Stimulated activated CD8-positive, alpha-beta memory T cell treated with anti-CD3 and anti-CD28 coated beads, Interleukin-2, amount 100 ng/mL, for 1 hour (primary cell): ENCODE measurements around the gene DIP2C.
"Not testable (repeated sequence)": the region's sequence is repeated elsewhere in the genome, so short reads cannot be mapped to it uniquely, and the experiment has no call there.

Experiments
- DNase-seq, 2 donors: peaks; one replicate each; pipeline ENCODE4 v3.0.0-alpha.2; 2020; ENCODE audit warnings: low read depth in 2 of 2

DIP2C gene

DNA sequence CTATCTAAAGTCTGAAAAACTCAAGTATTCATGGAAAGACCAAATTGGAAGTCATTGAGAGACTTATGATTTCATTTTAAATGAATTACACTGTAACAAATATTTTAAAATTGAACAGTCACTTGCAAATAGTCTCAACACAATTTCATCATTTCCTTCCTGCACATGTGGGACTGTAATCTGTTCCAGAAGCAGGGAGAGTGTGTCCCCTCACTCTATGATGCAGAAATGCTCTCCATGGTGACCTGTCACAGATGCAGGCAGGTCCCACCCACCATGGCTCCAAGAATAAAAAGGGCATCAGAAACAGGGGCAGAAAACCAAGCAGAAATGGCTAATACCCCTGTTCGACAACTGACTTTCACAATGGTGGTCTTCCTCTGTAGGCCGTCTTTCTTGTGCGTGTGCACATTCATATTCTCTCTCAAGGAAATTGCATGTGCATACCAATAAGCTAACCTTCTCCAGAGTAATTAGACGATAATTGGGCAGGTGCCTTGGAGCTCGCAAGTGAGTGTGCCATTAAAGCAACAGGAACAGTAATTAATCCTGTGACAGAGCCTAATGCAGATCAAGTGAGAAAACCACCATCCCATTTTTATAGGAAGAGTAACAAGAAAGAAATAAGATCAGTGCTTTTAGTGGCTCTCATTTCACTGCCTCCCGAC lies 383.3 kb downstream of the DIP2C start:
- DNase-seq, result no peak

DNA sequence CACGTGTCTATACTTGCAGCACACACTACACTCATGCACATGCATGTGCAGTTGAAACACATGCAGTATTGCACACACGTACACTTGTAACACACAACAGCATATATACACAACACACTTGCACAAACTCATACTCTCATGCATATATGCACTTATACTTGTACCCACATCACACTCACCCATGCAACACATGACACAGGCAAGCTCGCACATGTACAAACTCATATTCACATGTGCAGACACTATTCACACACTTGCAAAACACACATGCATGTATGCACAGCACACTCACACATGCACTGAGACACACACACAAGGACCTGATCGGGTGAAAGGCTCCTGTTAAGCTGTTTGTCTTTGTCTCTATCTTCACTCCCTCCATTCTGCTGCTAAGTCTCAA lies 384.4 kb downstream of the DIP2C start:
- no peak for DNase-seq

DNA sequence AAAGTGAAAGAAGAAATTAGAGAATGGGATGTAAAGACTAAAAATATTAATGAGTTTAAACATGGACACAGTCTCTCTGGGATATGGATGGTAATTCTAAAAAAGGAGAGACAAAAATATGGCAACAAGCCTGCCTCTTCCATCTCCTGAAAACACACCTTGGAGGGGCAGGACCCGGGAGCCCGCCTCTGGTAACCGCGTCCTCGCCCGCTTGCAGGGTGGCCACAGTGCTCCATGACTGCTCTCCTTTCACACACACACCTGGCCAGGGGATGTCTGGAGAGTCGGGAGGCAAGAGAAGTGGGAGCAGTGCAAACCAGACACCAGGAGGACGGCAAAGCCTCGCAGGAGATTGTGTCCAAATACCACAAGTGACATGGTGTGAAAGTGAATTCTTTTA lies 387.9 kb downstream of the DIP2C start:
- DNase-seq, result no peak

DNA sequence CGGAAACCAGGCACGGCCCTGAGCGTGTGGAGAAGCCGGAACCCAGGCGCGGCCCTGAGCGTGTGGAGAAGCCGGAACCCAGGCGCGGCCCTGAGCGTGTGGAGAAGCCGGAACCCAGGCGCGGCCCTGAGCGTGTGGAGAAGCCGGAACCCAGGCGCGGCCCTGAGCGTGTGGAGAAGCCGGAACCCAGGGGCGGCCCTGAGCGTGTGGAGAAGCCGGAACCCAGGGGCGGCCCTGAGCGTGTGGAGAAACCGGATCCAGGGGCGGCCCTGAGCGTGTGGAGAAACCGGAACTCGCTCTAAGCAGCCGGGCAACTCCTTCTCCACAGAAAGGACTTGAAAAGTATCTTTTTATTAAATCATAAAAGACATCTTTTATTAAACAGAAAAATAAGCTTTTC lies 388.9 kb downstream of the DIP2C start:
- DNase-seq, result not testable (repeated sequence)

DNA sequence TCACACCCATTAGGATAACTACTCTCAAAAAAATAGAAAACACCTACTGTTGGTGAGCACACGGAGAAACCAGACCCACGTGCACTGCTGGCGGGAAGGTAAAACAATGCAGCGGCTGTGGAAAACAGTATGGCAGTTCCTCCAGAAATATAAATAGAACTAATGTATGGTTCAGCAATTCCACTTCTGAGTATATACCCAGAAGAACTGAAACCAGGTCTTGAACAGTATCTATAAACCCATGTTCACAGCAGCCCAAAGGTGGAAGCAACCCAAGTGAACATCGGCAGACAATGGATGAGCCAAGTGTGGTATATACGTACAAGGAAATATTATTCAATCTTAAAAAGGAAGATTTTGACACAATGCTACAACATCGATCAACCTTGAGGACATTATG lies 389.5 kb downstream of the DIP2C start:
- no peak for DNase-seq

DNA sequence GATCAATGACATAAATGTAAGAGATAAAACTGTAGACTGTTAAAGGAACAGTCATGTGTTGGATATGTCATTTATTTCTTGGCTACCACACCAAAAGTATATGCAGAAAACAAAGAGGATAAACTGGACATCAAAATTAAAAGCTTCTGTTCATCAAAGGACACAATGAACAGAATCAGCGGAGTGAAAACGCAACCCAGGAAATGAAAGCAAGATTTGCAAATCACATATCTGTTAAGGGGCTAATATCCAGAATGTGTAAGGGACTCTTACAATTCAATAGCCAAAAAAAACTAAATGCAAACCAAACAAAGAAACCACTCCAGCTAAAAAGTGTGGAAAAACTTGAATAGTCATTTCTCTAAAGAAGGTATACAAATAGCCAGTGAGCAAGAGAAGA lies 390.0 kb downstream of the DIP2C start:
- DNase-seq, result no peak

DNA sequence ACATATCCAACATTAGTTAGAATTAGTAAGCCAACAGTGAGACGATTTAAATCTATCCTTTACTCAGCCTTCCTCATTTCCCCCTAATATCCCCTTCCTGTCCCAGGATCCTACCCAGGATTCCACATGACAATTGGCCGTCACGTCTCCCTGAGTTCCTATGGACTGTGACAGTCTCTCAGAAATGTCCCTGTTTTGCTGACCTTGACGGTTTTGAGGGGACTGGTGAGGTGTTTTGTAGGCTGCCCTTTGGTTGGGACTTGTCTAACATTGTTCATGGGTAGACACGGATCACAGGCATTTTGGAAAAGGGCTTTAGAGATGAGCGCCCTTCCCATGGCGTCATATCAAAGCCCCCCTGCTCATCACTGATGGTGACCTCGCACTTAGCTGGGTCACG lies 391.4 kb downstream of the DIP2C start:
- no peak for DNase-seq

DNA sequence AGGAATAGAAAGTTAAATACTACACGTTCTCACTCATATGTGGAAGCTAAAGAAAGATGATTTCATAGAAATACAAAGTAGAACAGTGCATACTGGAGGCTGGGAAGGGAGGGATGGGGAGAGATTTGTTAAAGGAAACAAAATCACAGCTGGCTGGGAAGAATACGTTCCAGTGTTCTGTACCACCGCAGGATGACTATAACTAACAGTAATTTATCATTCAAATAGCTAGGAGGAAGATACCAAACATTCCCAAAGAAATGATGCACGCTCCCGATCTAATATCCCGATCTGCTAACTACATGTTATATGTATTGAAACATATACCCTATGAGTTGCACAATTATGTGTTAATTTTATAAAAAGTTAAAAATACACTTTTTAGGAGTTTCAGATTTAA lies 391.9 kb downstream of the DIP2C start:
- no peak for DNase-seq

DNA sequence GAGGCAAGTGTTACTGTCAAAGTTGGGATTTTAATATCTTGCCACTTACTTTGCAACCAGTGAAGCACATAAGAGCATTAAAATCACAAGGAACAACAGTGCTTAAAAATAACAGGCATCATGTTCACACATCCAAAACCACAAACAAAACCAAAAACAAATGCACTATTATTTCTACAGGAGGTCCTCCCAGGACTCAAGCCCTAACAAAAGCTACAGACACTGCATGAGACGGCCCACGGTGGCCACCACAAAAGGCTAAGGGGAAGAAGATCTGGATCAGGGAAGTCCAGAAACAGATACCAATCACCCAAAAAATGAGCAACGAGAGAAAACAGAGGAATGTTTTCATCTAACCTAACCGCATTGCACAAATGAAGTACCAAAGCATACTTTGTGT lies 395.8 kb downstream of the DIP2C start:
- no peak for DNase-seq

DNA sequence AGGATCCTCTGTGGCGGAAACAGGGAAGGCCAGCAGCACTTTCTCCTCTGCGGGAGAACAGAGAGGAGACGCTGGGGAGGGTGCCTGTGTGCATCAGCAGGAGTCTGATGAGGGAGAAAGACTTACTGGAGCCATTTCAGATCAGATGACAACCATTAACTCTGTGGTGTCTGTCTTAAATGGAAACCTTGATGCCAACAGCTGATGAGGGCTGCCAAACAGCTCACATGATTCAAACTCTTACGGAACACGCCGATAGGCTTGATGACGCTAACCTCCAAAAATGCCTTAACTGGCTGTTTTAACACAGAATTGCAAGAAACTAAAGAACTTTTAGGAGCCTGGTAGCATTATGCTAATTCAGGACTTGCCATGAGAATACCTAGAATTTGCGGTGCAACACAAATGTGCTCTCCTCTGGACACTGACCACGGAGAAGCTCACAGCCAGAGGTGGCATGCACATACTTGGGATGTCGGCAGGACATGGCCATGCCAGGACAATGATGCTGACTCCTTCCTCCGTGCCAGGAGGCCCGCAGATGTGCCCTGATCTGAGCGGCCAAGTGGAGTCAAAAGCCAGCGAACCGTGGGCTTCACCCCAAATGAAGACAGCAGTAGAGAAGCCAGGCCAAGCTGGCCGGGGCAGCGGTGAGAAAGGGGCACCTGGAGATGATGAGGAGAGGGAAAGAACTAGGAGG lies 399.3 kb downstream of the DIP2C start:
- no peak for DNase-seq

DNA sequence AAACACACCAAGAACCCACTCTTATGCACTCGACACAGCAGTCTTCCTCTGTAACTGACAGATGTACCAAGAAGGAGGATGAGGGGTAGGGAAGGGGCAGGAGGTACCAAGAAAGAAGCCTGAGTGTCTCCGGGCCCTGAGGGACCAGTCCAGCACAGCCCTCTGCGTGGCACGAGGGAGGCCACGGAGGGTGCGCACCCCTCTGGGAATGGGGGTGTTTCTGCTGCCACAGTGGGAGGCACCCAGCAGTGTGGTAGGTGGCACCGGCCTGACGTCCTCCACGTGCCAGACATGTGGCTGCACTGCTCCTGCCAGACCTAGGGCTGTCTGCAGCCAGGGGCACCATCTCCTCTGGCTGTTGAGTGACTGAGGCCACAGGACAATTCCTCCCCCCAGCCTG lies 399.9 kb downstream of the DIP2C start:
- DNase-seq, result no peak

DNA sequence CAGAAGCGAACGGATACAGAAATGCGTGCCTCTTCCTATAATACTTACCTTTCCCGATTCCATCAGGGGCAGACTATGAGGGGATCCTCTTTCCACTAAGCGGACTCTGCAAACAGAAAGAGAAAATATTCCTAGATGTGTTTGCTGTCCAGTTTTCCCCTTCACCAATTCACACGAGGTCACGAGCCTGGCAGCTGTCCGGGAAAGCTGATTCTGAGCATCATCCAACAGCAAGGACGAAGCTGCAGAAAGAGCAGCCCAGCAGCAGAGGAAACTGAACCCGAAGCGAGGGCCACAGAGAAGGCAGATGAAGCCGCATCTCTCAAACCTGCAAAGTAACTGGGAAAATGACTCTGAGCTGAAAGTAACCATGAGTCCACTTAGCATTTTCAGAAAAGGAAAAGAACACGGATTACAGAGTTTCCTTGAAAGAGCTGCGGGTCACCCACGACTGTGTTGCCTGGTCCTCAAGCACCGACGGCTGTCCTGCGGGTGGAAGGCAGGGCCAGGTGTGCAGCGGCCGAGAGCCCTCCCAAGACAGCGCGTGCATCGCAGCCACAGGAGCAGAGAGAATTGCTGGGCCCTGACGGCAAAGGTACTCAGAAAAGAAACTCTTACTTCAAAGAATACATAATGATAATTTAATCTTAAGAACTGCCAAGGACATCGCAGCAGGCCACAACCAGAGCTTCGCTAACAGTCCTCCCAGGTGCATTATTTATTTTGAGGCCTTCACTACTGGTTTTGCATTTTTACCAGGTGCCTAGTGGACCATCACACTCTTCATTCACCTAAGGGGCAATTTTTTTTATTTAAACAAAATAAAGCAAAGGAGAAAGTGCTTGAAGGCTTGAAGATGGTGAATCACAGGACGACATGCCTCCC lies 400.9 kb downstream of the DIP2C start:
- DNase-seq, result no peak

DNA sequence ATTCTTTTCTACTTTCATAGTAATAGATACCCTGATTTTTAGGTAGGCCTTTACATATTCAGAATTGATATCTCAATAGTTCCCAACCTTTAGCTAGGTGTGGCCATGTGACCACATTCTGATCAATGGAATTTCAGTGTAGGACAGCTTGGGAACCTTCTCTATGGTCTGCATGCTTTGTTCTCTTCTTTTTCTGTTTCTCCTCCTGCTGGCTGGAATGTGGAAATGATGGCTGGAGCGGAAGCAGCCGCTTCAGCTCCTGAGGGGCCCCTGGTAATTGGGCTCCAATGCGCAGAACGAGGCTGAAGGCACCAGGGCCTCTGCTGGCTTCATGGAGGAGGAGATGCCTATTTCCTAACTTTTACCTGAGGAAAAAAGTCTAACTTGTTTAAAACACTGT lies 401.7 kb downstream of the DIP2C start:
- DNase-seq, result no peak

DNA sequence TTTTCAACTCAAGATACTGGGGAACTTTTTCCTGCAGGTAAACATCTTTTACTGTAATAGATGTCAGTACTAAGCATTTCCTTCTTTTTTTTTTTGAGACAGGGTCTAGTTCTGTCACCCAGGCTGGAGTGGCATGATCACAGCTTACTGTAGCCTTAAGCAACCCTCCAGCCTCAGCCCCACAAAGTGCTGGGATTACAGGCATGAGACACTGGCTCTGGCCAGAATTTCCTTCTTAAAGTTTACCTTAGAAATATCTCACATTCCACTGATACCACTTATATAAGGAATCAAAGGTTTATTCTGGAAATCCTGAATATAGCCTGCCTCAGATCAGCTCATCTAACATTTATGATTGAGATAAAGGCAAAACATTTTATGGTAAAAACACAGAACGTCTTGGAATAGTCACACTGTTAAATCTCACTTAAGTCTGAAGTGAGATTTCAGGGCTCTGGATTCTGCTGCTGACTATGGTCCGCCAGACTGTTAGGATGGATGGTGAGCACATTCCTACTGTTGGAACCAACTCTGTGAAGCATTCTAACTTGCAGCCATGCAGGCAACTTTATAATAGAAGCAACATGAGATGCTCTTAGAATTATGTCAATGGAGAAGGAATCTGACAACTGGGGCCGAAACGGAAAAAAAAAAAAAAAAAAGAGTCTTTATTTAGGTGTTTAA lies 402.3 kb downstream of the DIP2C start:
- DNase-seq, result no peak

DNA sequence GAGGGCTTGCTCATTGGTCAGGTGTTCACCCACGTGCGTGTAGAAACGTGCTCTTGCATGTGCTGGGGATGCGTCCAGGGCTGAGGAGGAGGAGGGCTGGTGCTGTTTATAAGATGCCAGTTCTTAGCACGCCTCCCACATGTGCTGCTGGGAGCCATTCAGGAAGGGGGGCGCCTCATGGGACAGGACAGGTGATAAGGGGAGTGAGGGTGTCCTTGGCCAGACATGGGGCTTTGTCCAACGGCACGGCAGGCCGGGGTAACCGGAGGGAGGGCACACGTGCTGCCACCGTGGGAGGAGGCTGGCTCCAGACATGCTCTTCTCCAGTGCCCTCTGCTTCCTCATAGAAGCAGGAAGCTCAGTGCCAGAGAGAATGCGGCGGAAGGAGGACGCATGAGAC lies 404.3 kb downstream of the DIP2C start:
- DNase-seq, result no peak

DNA sequence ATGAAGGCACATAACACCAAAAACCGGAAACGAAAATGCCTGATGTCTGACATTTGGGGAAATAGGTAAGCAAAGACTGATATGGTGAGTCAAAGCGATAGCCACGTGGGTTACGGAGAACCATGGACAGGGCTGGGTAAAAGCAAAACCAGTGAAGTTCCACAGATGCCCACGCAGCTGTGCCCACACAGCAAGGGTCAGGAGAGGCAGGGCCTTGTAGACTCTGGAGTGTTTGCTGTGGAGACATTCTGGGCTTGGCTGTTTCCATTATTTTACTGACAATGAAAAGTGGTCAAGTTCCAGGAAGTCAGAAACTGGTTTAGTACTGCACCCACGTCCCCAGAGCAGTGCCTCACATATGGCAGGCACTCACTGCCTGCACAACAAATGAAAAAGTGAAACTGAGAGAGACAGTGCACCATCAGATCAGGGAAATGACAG lies 405.5 kb downstream of the DIP2C start:
- no peak for DNase-seq

DNA sequence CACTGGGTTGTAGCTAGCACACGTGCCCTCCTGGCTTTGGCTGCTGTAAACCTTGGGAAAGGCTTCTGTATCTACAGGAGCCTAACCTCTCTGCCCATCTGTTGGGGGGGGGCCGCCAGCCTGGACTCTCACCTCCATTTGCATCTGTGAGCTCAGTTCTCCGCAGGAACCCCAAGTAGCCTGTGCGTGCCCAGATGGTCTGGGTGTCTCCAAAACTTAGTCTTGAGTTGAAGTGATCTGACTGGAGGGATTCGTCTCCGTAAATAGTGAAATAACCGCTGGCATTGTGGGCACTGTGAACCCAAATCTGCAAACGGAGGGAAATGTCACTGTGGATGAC lies 406.4 kb downstream of the DIP2C start:
- DNase-seq, result no peak

DNA sequence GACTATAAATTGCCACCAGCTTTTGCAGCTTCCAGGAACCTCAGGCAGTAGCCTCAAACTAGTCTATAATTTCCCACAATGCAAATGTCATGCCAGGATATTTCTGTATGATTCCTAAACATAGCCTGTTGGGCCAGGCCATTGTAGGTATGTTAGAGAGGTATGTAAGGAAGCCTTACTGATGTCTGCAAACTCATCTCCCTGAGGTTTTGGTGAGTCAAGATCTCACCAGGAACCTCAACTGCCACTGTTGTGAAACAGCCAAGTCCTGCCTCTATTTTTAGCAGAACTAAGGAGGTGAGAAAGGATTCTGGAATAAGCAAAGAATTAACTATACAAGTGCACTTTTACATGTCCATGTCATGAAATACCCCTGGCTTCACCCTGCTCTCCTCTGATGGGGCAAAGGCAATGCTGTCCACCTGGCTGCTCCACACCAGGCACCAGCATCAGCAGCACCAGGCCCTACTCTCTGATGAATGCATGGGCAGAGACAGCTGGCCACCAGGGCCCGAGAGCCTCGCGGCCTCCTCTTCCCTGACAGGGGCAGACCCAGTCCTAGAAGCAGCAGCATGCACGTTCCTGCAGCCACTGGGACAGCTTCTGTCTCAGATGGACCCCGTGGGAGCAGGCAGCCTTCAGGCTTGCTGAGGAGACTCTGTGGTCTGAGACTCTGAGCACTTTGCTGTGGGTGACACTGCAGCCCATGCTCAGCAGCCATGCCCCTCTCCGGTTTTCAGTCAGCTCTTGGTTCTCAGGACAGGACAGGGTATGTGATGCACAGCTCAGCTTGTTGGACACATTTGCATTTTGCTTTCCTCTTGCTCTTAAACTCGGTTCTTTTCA lies 407.0 kb downstream of the DIP2C start:
- no peak for DNase-seq

DNA sequence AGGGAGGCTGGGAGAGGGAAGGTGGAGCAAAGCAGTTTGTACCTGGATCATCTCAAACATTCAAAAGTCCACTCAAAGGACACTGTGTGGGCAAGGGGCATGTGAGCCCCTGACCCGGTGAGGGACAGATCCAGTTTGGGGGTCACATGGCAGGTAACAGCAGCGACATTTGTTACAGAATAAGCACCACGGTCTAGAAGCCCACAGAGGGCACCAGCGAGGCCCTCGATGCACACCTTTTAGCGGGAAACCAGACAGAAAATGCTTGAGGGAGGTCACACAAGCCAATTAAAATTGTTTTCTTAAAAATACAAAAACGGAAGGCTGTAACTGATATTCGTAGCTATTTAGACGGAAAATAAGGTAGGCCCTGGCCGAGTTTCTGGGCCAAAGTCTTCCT lies 409.8 kb downstream of the DIP2C start:
- no peak for DNase-seq

DNA sequence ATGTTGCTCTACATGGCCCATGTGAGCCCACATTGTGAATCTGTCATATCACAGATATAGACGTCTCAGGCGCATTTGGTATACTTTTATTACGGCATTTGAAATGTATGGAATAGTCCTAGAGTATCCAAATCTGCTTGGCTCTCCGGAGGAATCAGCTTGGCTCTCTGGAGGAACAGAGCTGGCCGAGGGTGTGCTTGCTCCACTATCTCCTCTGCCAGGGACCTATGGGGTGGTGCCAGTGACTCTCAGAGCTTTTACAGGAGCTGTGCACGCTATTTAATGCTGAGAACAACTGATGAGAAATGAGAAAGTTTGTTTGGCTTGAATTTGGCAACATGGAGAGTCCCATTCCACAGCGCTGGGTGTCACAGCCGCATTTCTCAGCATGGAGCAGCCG lies 410.2 kb downstream of the DIP2C start:
- no peak for DNase-seq

DNA sequence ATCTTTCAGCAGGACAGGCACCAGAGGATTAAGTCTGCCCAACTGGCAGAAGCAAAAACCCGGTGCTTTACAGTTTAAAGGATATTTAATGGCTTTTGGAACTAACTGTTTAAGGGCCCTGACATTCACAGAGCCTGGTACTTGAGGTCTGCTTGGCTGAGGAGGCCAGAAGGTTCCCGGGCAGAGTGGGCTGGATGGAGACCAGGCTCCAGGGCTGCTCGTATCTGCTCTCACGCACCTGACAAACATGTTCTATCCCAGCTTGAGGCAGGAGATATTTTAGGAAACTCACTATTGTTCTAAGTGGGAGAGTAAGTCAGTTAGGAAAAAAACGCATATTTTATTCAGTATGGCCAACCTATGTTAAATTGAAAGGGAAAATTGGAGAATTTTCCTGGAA lies 410.8 kb downstream of the DIP2C start:
- DNase-seq, result no peak
